GM13977 (cell line): Measurements from ENCODE around the gene HGS.

Experiments
- DNase-seq: peaks from one replicate; pipeline ENCODE4 v3.0.0; 2012; ENCODE audit warnings: low spot score
- CTCF ChIP-seq: IDR thresholded peaks from 2 replicates; pipeline ENCODE4 v1.5.1; 2012; ENCODE audit warnings: mild to moderate bottlenecking, control low read depth; ENCODE audit not compliant: insufficient read depth; ENCODE audit errors: extremely low read depth, missing control alignments
- in situ Hi-C: fragments of 300-500 bp; cut with MboI; formaldehyde crosslinking; loops from one replicate; pipeline ENCODE4 v1.12.0; 2022; ENCODE audit warnings: low sequenced_read_pairs, low pct_unique_long_range_greater_than_20kb, mixed read lengths, inconsistent platforms; ENCODE audit not compliant: unreplicated experiment

Gene HGS

GRCh38 chr17:81690549-81690948 lies 6.7 kb downstream of the HGS start:
- TF ChIP-seq CTCF, result no peak
- no peak for DNase-seq
- in situ Hi-C loops, result no loop called here

- in situ Hi-C loops, result no loop called here
- no peak for TF ChIP-seq CTCF
- no peak for DNase-seq
Measured at GRCh38 chr17:81691196-81691595, 7.4 kb downstream of the HGS start.

- in situ Hi-C loops, result no loop called here
- DNase-seq, result no peak
- TF ChIP-seq CTCF, result no peak
Measured at GRCh38 chr17:81691608-81692007, 7.8 kb downstream of the HGS start.

GRCh38 chr17:81693509-81694210 lies 9.8 kb downstream of the HGS start:
- peak; percentile 14 for TF ChIP-seq CTCF
- in situ Hi-C loops, result no loop called here

GRCh38 chr17:81694810-81695209 lies 11.0 kb downstream of the HGS start:
- no peak for TF ChIP-seq CTCF
- no peak for DNase-seq
- in situ Hi-C loops, result no loop called here

More at GRCh38 chr17:81693509-81694210, 9.8 kb downstream of the HGS start:
- no peak for DNase-seq

GRCh38 chr17:81695211-81695610 lies 11.4 kb downstream of the HGS start:
- in situ Hi-C loops, result no loop called here
- DNase-seq, result no peak
- TF ChIP-seq CTCF, result no peak
